Measurements from ENCODE around the gene SAMD3.

SAMD3 gene

GRCh38 chr6:130138116-130138908, 84.4 kb downstream of the SAMD3 start:
- no peak for TF ChIP-seq EZH2phosphoT487 (IDR thresholded peaks at IDR 0.05; ENCODE audit: borderline replicate concordance, low read length)
- TF ChIP-seq, protein P1, sequence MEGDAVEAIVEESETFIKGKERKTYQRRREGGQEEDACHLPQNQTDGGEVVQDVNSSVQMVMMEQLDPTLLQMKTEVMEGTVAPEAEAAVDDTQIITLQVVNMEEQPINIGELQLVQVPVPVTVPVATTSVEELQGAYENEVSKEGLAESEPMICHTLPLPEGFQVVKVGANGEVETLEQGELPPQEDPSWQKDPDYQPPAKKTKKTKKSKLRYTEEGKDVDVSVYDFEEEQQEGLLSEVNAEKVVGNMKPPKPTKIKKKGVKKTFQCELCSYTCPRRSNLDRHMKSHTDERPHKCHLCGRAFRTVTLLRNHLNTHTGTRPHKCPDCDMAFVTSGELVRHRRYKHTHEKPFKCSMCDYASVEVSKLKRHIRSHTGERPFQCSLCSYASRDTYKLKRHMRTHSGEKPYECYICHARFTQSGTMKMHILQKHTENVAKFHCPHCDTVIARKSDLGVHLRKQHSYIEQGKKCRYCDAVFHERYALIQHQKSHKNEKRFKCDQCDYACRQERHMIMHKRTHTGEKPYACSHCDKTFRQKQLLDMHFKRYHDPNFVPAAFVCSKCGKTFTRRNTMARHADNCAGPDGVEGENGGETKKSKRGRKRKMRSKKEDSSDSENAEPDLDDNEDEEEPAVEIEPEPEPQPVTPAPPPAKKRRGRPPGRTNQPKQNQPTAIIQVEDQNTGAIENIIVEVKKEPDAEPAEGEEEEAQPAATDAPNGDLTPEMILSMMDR (IDR thresholded peaks at IDR 0.05; ENCODE audit: low read depth, low read length, poor library complexity, severe bottlenecking): no peak
- no peaks in the 10 kb centered on the region for H3K27me3 ChIP-seq (ENCODE audit: control insufficient read depth, low read length)
- no peaks in the 10 kb centered on the region for H3K79me2 ChIP-seq (ENCODE audit: control insufficient read depth, low read length)
- no peak overlapping the region for H3K4me2 ChIP-seq (ENCODE audit: low read length)
- H3K27ac ChIP-seq (ENCODE audit: low read depth, low read length): no peak overlapping the region
- H3K9me2 ChIP-seq (replicated peaks; ENCODE audit: control insufficient read depth, low read length): no peaks in the 10 kb centered on the region
- no peak overlapping the region for H3K4me3 ChIP-seq (ENCODE audit: low read length)
- no peaks in the 10 kb centered on the region for H3F3A ChIP-seq (ENCODE audit: control insufficient read depth, insufficient read depth)
- no peaks in the 10 kb centered on the region for H3K9me3 ChIP-seq (ENCODE audit: control insufficient read depth, insufficient read depth, low read length)
- H3K4me1 ChIP-seq (ENCODE audit: control insufficient read depth, low read length): no peaks in the 10 kb centered on the region
- H4K20me1 ChIP-seq (ENCODE audit: control insufficient read depth, insufficient read depth, low read depth, low read length): no peaks in the 10 kb centered on the region
- H3K36me3 ChIP-seq (ENCODE audit: control insufficient read depth, low read length): no peaks in the 10 kb centered on the region

DNA sequence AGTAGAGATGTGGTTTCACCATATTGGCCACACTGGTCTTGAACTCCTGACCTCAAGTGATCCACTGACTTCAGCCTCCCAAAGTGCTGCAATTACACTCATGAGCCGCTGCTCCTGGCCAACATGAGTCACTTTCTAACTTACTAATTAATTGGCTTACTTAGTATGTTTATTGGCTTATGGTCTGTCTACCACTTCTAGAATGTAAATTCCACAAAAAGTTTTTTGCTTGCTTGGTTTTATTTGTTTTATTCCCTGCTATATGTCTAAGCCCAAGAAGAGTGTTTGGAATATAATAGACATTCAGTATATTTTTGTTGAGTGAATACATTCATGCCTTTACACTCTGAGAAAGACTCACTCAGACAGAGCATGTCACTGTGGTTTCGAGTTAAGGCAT, 86.0 kb downstream of the SAMD3 start:
- no peaks in the 10 kb centered on the region for H3K27me3 ChIP-seq (ENCODE audit: control insufficient read depth, low read length)
- TF ChIP-seq, protein P1 (IDR thresholded peaks at IDR 0.05; ENCODE audit: low read depth, low read length, poor library complexity, severe bottlenecking): no peak
- TF ChIP-seq EZH2phosphoT487 (IDR thresholded peaks at IDR 0.05; ENCODE audit: borderline replicate concordance, low read length): no peak
- H3K4me3 ChIP-seq (ENCODE audit: low read length): no peak overlapping the region
- H3K4me1 ChIP-seq (ENCODE audit: control insufficient read depth, low read length): no peaks in the 10 kb centered on the region
- no peaks in the 10 kb centered on the region for H4K20me1 ChIP-seq (ENCODE audit: control insufficient read depth, insufficient read depth, low read depth, low read length)
- H3K79me2 ChIP-seq (ENCODE audit: control insufficient read depth, low read length): no peaks in the 10 kb centered on the region
- no peaks in the 10 kb centered on the region for H3K9me3 ChIP-seq (ENCODE audit: control insufficient read depth, insufficient read depth, low read length)
- no peak overlapping the region for H3K4me2 ChIP-seq (ENCODE audit: low read length)
- H3K9me2 ChIP-seq (replicated peaks; ENCODE audit: control insufficient read depth, low read length): no peaks in the 10 kb centered on the region
- no peaks in the 10 kb centered on the region for H3F3A ChIP-seq (ENCODE audit: control insufficient read depth, insufficient read depth)
- H3K36me3 ChIP-seq (ENCODE audit: control insufficient read depth, low read length): no peaks in the 10 kb centered on the region
- H3K27ac ChIP-seq (ENCODE audit: low read depth, low read length): no peak overlapping the region

- Histone ChIP-seq H3K36me3 (ENCODE audit: control insufficient read depth, low read length) (no peaks in the 10 kb centered on the region), H3K27ac (ENCODE audit: low read depth, low read length) (no peak overlapping the region), H3K9me3 (ENCODE audit: control insufficient read depth, insufficient read depth, low read length) (no peaks in the 10 kb centered on the region), H4K20me1 (ENCODE audit: control insufficient read depth, insufficient read depth, low read depth, low read length) (no peaks in the 10 kb centered on the region), H3K4me3 (ENCODE audit: low read length) (no peak overlapping the region), H3K27me3 (ENCODE audit: control insufficient read depth, low read length) (no peaks in the 10 kb centered on the region), H3K4me1 (ENCODE audit: control insufficient read depth, low read length) (no peaks in the 10 kb centered on the region), H3K4me2 (ENCODE audit: low read length) (no peak overlapping the region), H3K9me2 (replicated peaks; ENCODE audit: control insufficient read depth, low read length) (no peaks in the 10 kb centered on the region), H3F3A (ENCODE audit: control insufficient read depth, insufficient read depth) (no peaks in the 10 kb centered on the region), H3K79me2 (ENCODE audit: control insufficient read depth, low read length) (no peaks in the 10 kb centered on the region)
- TF ChIP-seq, protein P1 (IDR thresholded peaks at IDR 0.05; ENCODE audit: low read depth, low read length, poor library complexity, severe bottlenecking): no peak
Measured at GRCh38 chr6:130134582-130134981, 88.2 kb downstream of the SAMD3 start.
